NCI-H2107 treated with DMSO at 0.1 percent for 48 hours (cell line): ENCODE data around the gene CEP89.
"Not testable (repeated sequence)": the region's sequence is repeated elsewhere in the genome, so short reads cannot be mapped to it uniquely, and the experiment has no call there.

Experiments used
- DNase-seq: peaks from one replicate; lab custom pipeline; 2025; ENCODE audit not compliant: unreplicated experiment; lab: John Stamatoyannopoulos, UW

The CEP89 gene

GRCh38 chr19:32848035-32848434 lies 123.7 kb downstream of the CEP89 start:
- DNase-seq = not testable (repeated sequence)

GRCh38 chr19:32843716-32844245 lies 128.0 kb downstream of the CEP89 start:
- no peak for DNase-seq

- no peak for DNase-seq
Measured at GRCh38 chr19:32842061-32842460, 129.7 kb downstream of the CEP89 start.

- no peak for DNase-seq
Measured at GRCh38 chr19:32837531-32837930, 134.2 kb downstream of the CEP89 start.

- DNase-seq = not testable (repeated sequence)
Measured at GRCh38 chr19:32833388-32833787, 138.4 kb downstream of the CEP89 start.

GRCh38 chr19:32832825-32833224 lies 138.9 kb downstream of the CEP89 start:
- not testable (repeated sequence) for DNase-seq

GRCh38 chr19:32832094-32832493 lies 139.7 kb downstream of the CEP89 start:
- not testable (repeated sequence) for DNase-seq

GRCh38 chr19:32831611-32832010 lies 140.1 kb downstream of the CEP89 start:
- DNase-seq = no peak

GRCh38 chr19:32830231-32831014 lies 141.3 kb downstream of the CEP89 start:
- no peak for DNase-seq

GRCh38 chr19:32829345-32829896 lies 142.3 kb downstream of the CEP89 start:
- DNase-seq = no peak

- peak; percentile 69 for DNase-seq
Measured at GRCh38 chr19:32828643-32829344, 143.0 kb downstream of the CEP89 start.

GRCh38 chr19:32828139-32828538 lies 143.6 kb downstream of the CEP89 start:
- no peak for DNase-seq
